ENCODE measurements around the gene RRAGC. TPM values are rescaled to one million over a fixed set of nuclear protein-coding genes. Genes with fewer than 3 reads are reported as not detected.

RRAGC gene
- total and polyA plus RNA-seq, 9 donors = 11.4 to 37.5 (median 24.2) TPM

- no peaks in the 10 kb centered on the region for H3K4me1 ChIP-seq (ENCODE audit: insufficient read depth)
- no peak for TF ChIP-seq CTCF (IDR thresholded peaks at IDR 0.05)
- no peak for TF ChIP-seq EP300 (IDR thresholded peaks at IDR 0.05)
- TF ChIP-seq POLR2A (IDR thresholded peaks at IDR 0.05) = no peak
- peaks cover 0 to 6% of the 10 kb centered on the region in 2 donors for H3K9me3 ChIP-seq
- H3K36me3 ChIP-seq = no peaks in the 10 kb centered on the region
- no peak for DNase-seq
- intact Hi-C loops (cut with DNase I) = no loop called here
- WGBS, 3 donors = 39 to 44% (median 40%) methylated on average over 15 of the region's 15 CpGs
- no peak overlapping the region for H3K27ac ChIP-seq
- H3K4me3 ChIP-seq = no peak overlapping the region
- no peaks in the 10 kb centered on the region for H3K27me3 ChIP-seq
Observed at GRCh38 chr1:38788341-38789336, 70.9 kb downstream of the RRAGC start.

Small RNAs within 50 kb of the gene (small RNA-seq; reads per million reads assigned to genes)
- gene GJA9-MYCBP = not detected

Other genes starting within 250 kb of the RRAGC start
- gene MYCBP, start 13.6 kb upstream of the RRAGC start, total RNA-seq = 10 to 100 TPM in 6 of 7 donors, 1 to 10 TPM in 1; 8.8 to 15.2 (median 12.2) TPM
- 10 to 100 TPM in 1 of 2 donors, 1 to 10 TPM in 1; 6.2 to 15.3 TPM for gene MYCBP, start 13.6 kb upstream of the RRAGC start, polyA plus RNA-seq
- not detected for gene GJA9, start 21.8 kb upstream of the RRAGC start, total RNA-seq
- not detected for gene GJA9, start 21.8 kb upstream of the RRAGC start, polyA plus RNA-seq
- gene RHBDL2, start 82.1 kb upstream of the RRAGC start, total RNA-seq = under 1 TPM in 4 of 7 donors, not detected in 3; 0.10 to 0.35 (median 0.24) TPM
- under 1 TPM; 0.19 to 0.32 TPM for gene RHBDL2, start 82.1 kb upstream of the RRAGC start, polyA plus RNA-seq
- 10 to 100 TPM; 19.1 to 49.0 (median 42.4) TPM for gene AKIRIN1, start 131.5 kb upstream of the RRAGC start, total RNA-seq
- 10 to 100 TPM; 14.9 to 64.6 TPM for gene AKIRIN1, start 131.5 kb upstream of the RRAGC start, polyA plus RNA-seq
- gene NDUFS5, start 166.6 kb upstream of the RRAGC start, total RNA-seq = 100 to 1,000 TPM; 126 to 378 (median 195) TPM
- 100 to 1,000 TPM; 438 to 492 TPM for gene NDUFS5, start 166.6 kb upstream of the RRAGC start, polyA plus RNA-seq